22Rv1 (cell line): Measurements from ENCODE around the gene TNFSF9.
"Not testable (repeated sequence)": the region's sequence is repeated elsewhere in the genome, so short reads cannot be mapped to it uniquely, and the experiment has no call there.

Experiments used
- H3K27ac ChIP-seq: fragments of 450-650 bp; 2 replicates; pipeline ENCODE4 v1.5.1; 2017
- ZFX ChIP-seq: fragments of 450-650 bp; IDR thresholded peaks from 2 replicates; pipeline ENCODE4 v1.6.1; 2017; ENCODE audit warnings: antibody characterized with exemption, borderline replicate concordance
- TF ChIP-seq, protein P1 (sequence below): fragments of 450-650 bp; IDR thresholded peaks from 2 replicates; pipeline ENCODE4 v1.5.1; 2017; ENCODE audit warnings: mild to moderate bottlenecking

The TNFSF9 gene

DNA sequence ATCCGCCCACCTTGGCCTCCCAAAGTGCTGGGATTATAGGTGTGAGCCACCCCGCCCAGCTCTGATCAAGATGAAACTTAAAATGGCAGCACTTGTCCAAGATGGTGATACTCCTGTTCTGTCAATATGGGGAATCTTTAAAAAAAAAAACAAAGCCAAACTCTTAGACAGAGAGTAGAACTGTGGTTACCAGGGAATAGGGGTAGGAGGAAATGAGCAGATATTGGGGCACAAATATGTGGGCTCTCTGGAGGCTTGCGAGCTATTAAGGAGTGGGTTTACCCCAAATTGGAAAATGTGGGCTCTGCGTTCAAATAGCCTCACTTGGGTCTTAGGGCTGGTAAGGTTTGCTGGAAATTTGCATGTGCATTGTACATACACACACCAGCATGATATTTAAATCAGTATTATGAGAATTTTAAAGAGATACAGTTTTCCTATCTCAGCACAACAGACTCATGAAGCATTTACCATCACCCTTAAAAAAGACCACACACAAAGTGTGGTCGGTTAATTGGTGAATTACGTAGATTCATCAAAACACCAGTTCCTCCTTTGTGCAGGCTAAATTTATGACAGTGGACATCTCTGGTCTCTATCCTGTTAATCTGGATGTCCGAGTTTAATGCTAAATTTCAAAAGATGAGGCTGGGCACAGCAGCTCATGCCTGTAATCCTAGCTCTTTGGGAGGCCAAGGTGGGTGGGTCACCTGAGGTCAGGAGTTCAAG, 48.8 kb downstream of the TNFSF9 start:
- H3K27ac ChIP-seq, result no peak overlapping the region
- no peak for TF ChIP-seq ZFX
- TF ChIP-seq, protein P1, sequence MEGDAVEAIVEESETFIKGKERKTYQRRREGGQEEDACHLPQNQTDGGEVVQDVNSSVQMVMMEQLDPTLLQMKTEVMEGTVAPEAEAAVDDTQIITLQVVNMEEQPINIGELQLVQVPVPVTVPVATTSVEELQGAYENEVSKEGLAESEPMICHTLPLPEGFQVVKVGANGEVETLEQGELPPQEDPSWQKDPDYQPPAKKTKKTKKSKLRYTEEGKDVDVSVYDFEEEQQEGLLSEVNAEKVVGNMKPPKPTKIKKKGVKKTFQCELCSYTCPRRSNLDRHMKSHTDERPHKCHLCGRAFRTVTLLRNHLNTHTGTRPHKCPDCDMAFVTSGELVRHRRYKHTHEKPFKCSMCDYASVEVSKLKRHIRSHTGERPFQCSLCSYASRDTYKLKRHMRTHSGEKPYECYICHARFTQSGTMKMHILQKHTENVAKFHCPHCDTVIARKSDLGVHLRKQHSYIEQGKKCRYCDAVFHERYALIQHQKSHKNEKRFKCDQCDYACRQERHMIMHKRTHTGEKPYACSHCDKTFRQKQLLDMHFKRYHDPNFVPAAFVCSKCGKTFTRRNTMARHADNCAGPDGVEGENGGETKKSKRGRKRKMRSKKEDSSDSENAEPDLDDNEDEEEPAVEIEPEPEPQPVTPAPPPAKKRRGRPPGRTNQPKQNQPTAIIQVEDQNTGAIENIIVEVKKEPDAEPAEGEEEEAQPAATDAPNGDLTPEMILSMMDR, result no peak

DNA sequence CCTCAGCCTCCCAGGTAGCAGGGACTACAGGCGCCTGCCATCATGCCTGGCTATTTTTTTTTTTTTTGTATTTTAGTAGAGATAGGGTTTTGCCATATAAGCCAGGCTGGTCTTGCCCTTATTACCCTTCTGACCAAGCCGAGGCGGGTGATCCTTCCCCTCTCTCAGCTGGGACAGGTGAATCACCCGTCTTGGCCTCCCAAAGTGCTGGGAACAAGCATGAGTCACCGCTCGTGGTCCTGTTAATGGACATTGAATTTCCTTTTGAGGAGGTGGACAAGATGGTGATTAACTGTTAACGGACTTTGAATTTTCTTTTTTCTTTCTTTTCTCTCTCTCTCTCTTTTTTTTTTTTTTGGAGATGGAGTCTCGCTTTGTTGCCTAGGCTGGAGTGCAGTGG, 49.5 kb downstream of the TNFSF9 start:
- H3K27ac ChIP-seq, result no peak overlapping the region
- TF ChIP-seq ZFX, result no peak
- TF ChIP-seq, protein P1, result no peak

DNA sequence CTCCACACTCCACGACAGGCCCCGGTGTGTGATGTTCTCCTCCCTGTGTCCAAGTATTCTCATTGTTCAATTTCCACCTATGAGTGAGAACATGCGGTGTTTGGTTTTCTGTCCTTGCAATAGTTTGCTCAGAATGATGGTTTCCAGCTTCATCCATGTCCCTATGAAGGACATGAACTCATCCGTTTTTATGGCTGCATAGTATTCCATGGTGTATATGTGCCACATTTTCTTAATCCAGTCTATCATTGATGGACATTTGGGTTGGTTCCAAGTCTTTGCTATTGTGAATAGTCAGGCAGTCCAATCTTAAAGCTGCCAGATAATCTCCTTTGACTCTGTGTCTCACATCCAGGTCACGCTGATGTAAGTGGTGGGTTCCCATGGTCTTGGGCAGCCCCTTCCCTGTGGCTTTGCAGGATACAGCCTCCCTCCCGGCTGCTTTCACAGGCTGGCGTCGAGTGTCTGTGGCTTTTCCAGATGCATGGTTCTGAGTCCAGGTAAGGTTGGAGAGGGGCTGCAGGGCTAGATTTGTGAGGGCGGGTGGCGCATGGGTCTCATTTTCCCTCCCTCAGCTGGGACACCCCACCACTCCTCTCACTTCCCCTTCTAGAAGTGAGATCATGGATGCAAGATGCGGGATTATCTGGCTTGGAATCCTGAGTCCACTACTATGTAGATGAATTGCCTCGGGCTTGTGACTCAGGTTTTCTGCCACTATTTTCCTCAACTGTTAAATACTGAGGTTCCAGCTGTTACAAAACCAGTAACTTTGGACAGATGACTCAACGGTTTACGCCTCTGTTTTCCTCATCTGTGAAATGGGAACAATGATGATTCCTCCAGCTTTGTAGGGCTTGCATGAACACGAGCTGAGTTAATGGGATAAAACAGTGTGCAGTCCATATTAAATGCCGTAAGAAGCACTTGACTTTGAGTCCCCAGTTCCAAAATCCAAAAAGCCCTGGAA, 52.0 kb downstream of the TNFSF9 start:
- H3K27ac ChIP-seq, result not testable (repeated sequence)
